ENCODE data around the gene MRTO4.
"Not testable (repeated sequence)": the region's sequence is repeated elsewhere in the genome, so short reads cannot be mapped to it uniquely, and the experiment has no call there.

Gene MRTO4

GRCh38 chr1:19251305-19252196 lies at the start of gene MRTO4, which contains the start of gene EMC1:
Gene MRTO4 (plus strand): TSS chr1:19251805. CDS start chr1:19251836, 31 bp downstream.
Gene EMC1 (minus strand): TSS chr1:19251524. CDS start chr1:19251509, 15 bp downstream.
- DNase-seq (ENCODE audit: low read depth) = peak; percentile 42

- DNase-seq (ENCODE audit: low read depth) = no peak
Measured at GRCh38 chr1:19202396-19202795, 49.2 kb upstream of the MRTO4 start.

- DNase-seq (ENCODE audit: low read depth) = peak; percentile 47
Measured at GRCh38 chr1:19203440-19203839, 48.2 kb upstream of the MRTO4 start.

- no peak for DNase-seq (ENCODE audit: low read depth)
Measured at GRCh38 chr1:19204446-19205266, 46.9 kb upstream of the MRTO4 start.

- no peak for DNase-seq (ENCODE audit: low read depth)
Measured at GRCh38 chr1:19205403-19205802, 46.2 kb upstream of the MRTO4 start.

GRCh38 chr1:19205845-19206244 lies 45.8 kb upstream of the MRTO4 start:
- no peak for DNase-seq (ENCODE audit: low read depth)

- DNase-seq (ENCODE audit: low read depth) = no peak
Measured at GRCh38 chr1:19206947-19207346, 44.7 kb upstream of the MRTO4 start.

GRCh38 chr1:19208710-19209438 lies 42.7 kb upstream of the MRTO4 start:
- no peak for DNase-seq (ENCODE audit: low read depth)

GRCh38 chr1:19209439-19209989 lies 42.1 kb upstream of the MRTO4 start:
- DNase-seq (ENCODE audit: low read depth) = no peak

- DNase-seq (ENCODE audit: low read depth) = peak; percentile 65
Measured at GRCh38 chr1:19209990-19210771, 41.4 kb upstream of the MRTO4 start, which contains the start of gene UBR4. Gene UBR4 (minus strand): TSS chr1:19210266. CDS start chr1:19210248, 18 bp downstream.

- DNase-seq (ENCODE audit: low read depth) = no peak
Measured at GRCh38 chr1:19210772-19211549, 40.6 kb upstream of the MRTO4 start.

GRCh38 chr1:19212167-19212566 lies 39.4 kb upstream of the MRTO4 start:
- no peak for DNase-seq (ENCODE audit: low read depth)

- DNase-seq (ENCODE audit: low read depth) = no peak
Measured at GRCh38 chr1:19213580-19213979, 38.0 kb upstream of the MRTO4 start.

GRCh38 chr1:19216585-19216984 lies 35.0 kb upstream of the MRTO4 start:
- DNase-seq (ENCODE audit: low read depth) = not testable (repeated sequence)

GRCh38 chr1:19219451-19219850 lies 32.2 kb upstream of the MRTO4 start:
- no peak for DNase-seq (ENCODE audit: low read depth)

GRCh38 chr1:19220080-19220846 lies 31.3 kb upstream of the MRTO4 start:
- DNase-seq (ENCODE audit: low read depth) = no peak

GRCh38 chr1:19220991-19221390 lies 30.6 kb upstream of the MRTO4 start:
- no peak for DNase-seq (ENCODE audit: low read depth)

- DNase-seq (ENCODE audit: low read depth) = no peak
Measured at GRCh38 chr1:19222573-19222972, 29.0 kb upstream of the MRTO4 start.

Measured in GM04503 (cell line).